HG03103 (cell line): ENCODE data around the gene ATP9B.
"Not testable (repeated sequence)": the region's sequence is repeated elsewhere in the genome, so short reads cannot be mapped to it uniquely, and the experiment has no call there.

Source experiments
- ATAC-seq: cut with Tn5 transposase; IDR thresholded peaks from one replicate; pipeline ENCODE4 v1.9.1; 2021; ENCODE audit warnings: low read depth; ENCODE audit not compliant: unreplicated experiment

ATP9B gene

GRCh38 chr18:79133724-79134123 lies 64.5 kb downstream of the ATP9B start:
- ATAC-seq: no peak

- ATAC-seq: no peak
Measured at GRCh38 chr18:79135924-79136323, 66.7 kb downstream of the ATP9B start.

GRCh38 chr18:79136742-79137141 lies 67.5 kb downstream of the ATP9B start:
- no peak for ATAC-seq

GRCh38 chr18:79139206-79139605 lies 70.0 kb downstream of the ATP9B start:
- no peak for ATAC-seq

- no peak for ATAC-seq
Measured at GRCh38 chr18:79147014-79147413, 77.8 kb downstream of the ATP9B start.

GRCh38 chr18:79151191-79151590 lies 82.0 kb downstream of the ATP9B start:
- no peak for ATAC-seq

GRCh38 chr18:79156327-79156726 lies 87.1 kb downstream of the ATP9B start:
- ATAC-seq: no peak

GRCh38 chr18:79164706-79165105 lies 95.5 kb downstream of the ATP9B start:
- no peak for ATAC-seq

- no peak for ATAC-seq
Measured at GRCh38 chr18:79166702-79167101, 97.5 kb downstream of the ATP9B start.

GRCh38 chr18:79167526-79168190 lies 98.5 kb downstream of the ATP9B start:
- ATAC-seq: no peak

- ATAC-seq: no peak
Measured at GRCh38 chr18:79169958-79170555, 100.9 kb downstream of the ATP9B start.

- ATAC-seq: not testable (repeated sequence)
Measured at GRCh38 chr18:79172331-79172730, 103.1 kb downstream of the ATP9B start.

- no peak for ATAC-seq
Measured at GRCh38 chr18:79173742-79174141, 104.5 kb downstream of the ATP9B start.

GRCh38 chr18:79178113-79178531 lies 108.9 kb downstream of the ATP9B start:
- no peak for ATAC-seq

GRCh38 chr18:79182047-79182713 lies 113.0 kb downstream of the ATP9B start:
- ATAC-seq: peak; percentile 42

- ATAC-seq: no peak
Measured at GRCh38 chr18:79185648-79186047, 116.5 kb downstream of the ATP9B start.

- ATAC-seq: no peak
Measured at GRCh38 chr18:79186649-79187048, 117.5 kb downstream of the ATP9B start.

GRCh38 chr18:79187532-79188277 lies 118.5 kb downstream of the ATP9B start:
- ATAC-seq: no peak

- no peak for ATAC-seq
Measured at GRCh38 chr18:79191418-79191817, 122.2 kb downstream of the ATP9B start.

- ATAC-seq: no peak
Measured at GRCh38 chr18:79191956-79192355, 122.8 kb downstream of the ATP9B start.

- ATAC-seq: no peak
Measured at GRCh38 chr18:79193826-79194225, 124.6 kb downstream of the ATP9B start.
